NCI-H510A treated with DMSO at 0.1 percent for 48 hours (cell line): ENCODE results near the gene RPL14.

Experiments
- DNase-seq: peaks from one replicate; lab custom pipeline; 2025; lab: John Stamatoyannopoulos, UW

Gene RPL14

GRCh38 chr3:40463579-40463978 is 6.4 kb downstream of the RPL14 start:
- DNase-seq: no peak

DNA sequence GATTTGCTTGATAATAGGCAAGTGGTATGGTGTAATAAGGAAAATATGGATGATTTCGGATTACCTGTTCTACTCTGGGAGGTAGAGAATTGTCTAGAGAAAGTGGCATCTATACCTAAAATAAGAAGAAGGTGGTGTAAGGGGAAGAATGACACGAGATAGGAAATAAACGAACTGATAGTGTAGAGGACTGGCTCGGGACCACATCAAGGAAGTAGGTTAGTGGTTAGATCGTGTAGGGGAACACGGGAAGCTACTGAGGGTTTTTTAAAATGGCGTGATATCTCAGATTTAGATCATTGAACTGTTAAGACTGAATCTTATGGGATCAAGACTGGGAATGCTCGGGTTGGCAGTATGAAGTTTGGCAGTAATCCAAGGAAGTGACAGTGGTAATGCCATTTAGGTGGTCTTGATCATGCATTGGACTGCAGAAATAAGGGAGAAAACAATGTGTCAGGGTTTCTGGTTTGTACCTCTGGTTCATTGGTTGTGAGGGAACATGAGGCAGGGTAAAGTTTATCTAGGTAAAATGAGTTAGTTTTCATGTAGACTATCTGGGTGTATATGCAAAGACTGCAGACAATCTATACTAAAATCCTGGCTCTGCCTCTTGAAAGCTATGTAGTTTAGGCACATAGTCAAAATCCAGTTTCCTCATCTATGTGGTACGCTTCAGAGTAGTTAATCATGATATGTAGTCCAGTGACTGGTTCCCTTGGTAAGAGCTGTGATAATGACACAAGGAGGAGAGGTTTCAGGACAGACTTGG is 7.4 kb downstream of the RPL14 start:
- DNase-seq: no peak

GRCh38 chr3:40465111-40465407 is 7.9 kb downstream of the RPL14 start:
- no peak for DNase-seq

GRCh38 chr3:40465456-40465855 is 8.3 kb downstream of the RPL14 start:
- DNase-seq: no peak

GRCh38 chr3:40468018-40468417 is 10.9 kb downstream of the RPL14 start:
- no peak for DNase-seq

GRCh38 chr3:40470701-40471100 is 13.6 kb downstream of the RPL14 start:
- no peak for DNase-seq

DNA sequence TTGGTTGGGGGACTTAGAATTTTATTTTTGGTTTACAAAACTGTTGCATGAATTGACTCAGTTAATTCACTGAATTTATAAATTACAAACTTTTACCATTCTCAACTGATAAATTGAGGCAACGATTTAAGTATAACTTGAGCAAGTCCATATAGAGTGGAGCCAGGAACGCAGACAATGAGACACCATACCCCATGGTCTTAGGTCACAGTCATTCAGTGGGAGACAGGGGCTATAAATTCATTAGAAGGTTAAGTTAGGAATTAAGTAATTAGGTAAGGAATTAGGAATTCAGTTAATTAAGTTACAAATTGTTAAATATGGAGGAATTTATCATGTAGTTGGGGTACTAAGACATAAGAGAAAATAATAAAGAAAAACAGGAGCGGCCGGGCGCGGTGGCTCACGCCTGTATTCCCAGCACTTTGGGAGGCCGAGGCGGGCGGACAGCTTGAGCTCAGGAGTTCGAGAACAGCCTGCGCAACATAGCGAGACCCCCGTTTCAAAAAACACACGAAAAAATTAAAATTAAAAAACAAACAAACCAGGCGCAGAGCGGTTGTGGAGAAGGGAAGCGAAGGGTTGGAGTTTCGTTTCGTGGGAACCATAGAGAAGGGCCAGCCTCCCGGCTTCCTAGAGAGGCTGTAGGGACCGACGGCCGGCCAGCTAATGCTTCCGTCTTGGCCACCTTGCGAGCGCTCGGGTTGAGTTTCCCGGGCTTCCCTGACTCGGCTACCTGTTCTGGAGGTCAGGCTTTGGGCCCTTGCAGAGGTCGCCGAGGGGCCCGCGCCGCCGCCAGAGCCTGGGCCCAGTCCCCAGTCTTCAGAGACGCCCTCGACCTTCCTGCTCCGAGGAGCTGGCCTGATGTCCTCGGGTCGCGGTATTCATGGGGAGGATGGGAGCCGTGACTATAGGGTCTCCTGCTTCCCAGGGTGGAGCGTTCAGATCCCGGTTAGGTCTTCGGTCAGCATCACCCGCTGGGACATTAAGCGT is 19.6 kb downstream of the RPL14 start, which contains the start of gene ZNF619:
Gene ZNF619 (plus strand): TSS at position 645 of the 993 bp plus-strand sequence. CDS start 858 bp downstream, outside the sequence.
- DNase-seq: peak; percentile 23

DNA sequence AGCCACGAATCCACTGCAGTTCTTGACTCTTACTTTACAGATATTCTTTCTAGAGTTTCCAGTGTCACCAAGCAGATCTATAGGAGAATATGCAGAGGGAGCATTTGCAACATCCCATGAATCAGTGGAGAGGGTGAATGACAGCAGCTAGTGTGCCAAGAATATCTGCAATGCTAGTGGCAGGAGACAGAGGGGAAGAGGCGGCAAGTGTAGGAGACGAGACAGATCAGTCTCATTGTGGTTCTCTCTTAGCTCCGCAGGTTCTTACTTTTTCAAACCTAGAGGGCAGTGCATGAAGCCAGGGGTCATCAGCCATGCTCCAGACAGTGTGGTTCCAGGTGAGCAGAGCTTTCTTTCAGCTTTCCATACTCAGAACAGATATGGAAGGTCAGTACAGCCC is 20.5 kb downstream of the RPL14 start:
- no peak for DNase-seq

DNA sequence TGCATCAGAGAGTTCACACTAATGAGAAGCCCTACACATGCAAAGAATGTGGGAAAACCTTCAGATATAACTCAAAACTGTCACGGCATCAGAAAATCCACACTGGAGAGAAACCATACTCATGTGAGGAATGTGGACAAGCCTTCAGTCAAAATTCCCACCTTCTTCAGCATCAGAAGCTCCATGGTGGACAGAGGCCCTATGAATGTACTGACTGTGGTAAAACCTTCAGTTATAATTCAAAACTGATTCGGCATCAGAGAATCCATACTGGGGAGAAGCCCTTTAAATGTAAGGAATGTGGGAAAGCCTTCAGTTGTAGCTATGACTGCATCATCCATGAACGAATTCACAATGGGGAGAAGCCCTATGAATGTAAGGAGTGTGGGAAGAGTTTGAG is 30.0 kb downstream of the RPL14 start:
- DNase-seq: no peak

DNA sequence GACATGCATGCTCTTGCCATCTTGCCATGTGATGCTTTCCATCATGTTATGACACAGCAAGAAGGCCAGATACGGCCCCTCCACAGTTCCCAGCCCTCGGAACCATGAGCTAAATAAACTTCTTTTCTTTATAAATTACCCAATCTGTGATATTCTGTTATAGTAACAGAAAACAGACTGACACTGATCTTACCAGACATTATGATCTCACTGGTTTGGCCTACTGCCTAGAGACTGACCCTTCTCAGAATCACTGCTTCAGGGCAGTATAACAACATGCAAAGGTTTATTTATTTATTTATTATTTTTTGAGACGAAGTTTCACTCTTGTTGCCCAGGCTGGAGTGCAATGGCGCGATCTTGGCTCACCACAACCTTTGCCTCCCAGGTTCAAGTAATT is 33.8 kb downstream of the RPL14 start:
- DNase-seq: no peak

DNA sequence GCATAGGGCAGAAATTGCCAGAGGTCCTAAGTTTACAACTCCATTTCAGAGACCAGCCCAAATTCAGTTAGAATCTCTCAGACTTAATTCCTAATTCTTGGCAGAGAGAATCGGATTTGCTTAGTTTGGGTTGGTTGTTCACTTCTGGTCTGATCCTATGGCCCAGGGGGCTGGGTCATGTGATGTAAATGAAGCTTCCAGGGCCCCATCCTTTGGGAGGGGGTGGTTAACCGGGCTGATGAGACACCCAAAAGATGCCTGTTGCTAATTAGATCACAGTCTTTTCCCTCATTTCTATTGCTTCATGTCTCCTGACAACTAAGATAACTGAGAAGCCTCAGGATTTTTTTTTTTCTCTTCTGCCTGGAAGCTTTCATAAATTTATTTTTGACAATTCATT is 37.6 kb downstream of the RPL14 start:
- no peak for DNase-seq

DNA sequence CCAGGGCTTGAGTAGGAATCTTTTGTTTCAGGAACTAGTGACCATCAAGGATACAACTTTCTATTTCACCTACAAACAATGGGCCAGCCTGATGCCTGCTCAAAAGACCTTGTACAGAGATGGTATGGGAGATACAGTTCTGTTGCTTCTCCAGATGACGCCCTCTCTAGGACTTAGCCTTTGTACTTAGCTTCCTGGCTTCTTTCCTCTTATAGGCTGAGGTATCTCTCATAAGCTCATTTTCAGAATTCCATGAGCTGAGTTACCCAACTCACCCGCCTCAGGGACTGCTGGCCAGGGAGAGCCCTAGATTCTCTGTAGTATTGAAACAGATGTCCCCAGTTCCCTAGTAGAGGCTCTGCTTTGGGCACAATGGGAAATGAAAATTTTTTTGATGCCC is 40.1 kb downstream of the RPL14 start:
- DNase-seq: no peak

DNA sequence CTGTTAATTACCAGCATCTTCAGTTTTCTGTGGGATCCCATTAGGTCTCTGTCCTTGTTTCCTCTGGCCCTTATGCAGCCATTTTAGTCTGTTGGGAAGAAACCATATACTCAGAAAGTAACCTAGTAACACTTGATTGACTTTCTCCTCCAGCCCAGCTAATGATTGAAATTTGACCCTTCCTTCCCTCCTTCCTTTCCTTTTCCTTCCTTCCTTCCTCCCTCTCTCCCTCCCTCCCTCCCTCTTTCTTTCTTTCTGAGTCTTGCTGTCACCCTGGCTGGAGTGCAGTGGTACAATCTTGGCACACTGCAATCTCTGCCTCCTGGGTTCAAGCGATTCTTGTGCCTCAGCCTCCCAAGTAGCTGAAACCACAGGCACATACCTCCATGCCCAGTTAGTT is 42.8 kb downstream of the RPL14 start:
- no peak for DNase-seq

GRCh38 chr3:40502034-40502433 is 44.9 kb downstream of the RPL14 start:
- DNase-seq: no peak

- no peak for DNase-seq
These were observed 47.7 kb downstream of the RPL14 start for GRCh38 chr3:40504636-40505430.

DNA sequence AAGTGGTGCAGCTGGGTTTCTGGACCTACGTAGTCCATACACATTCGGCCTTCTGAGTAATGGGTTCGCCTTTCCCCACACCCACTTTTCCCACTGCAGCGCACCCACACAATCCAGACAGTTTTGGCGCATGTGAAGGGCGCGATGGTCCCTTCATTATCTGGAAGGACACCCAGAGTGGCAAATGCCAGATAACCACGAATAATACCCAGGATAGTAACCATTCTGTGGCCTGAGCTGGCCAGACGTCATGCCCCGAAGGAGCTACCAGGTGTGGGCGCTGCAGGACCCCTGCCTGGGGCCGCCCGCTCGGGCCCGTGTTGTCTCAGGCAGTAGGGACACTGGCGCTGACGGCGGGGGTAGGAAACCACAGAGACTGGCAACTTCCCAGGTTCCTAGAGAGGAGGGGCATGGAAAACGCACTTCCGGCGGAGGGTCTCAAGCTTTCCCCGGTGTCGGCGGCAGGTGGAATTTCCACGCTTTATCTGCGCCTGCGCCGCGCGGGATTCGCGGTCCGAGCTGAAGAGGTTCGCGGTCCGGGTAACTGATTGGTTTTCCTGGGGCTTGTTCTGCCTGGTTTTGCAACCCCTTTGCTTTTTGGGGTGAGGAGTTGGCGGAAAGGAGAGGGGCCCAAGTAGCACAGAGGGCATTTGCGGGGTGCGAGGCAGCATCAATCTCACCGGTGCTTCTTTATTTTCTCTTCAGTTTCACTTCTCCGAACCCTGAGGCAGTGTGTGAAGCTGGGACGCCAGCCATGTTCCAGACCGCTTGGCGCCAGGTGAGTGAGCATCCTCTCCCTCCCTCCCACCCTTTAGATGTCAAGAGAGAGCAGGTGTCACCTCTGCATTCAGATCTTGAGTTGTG is 48.7 kb downstream of the RPL14 start, which contains the start of gene ZNF620:
Gene ZNF620 (plus strand): TSS at position 441 of the 864 bp plus-strand sequence. CDS start 314 bp downstream, at position 755.
- peak; percentile 77 for DNase-seq

DNA sequence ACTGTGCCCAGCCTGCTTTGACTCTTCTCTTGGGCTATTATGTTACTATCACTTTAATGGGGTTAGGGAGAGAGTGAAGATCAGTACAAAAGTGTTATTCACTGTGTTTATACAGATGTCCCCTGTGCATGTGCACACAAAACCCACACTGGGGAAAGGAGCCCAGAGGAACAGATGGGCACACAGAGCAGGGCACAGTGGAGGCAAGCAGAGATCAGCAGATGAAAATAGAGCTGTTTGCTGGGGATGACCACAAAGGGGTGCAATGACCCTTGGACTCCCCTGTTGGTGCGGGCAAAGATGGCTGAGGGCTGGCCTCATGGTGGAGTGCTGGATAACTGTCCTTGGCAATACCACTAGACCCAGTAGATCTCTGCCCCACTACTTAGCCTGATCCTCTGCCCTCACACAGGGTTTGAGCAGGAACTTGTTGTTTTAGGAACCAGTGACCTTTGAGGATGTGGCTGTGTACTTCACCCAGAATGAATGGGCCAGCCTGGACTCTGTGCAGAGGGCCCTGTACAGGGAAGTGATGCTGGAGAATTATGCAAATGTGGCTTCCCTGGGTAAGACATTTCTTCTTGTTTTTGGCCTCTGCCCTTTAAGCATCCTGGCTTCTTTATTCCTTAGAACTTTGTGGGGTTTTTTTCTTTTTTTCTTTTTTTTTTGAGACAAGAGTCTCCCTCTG is 54.0 kb downstream of the RPL14 start:
- no peak for DNase-seq

GRCh38 chr3:40516201-40516600 is 59.1 kb downstream of the RPL14 start:
- no peak for DNase-seq

DNA sequence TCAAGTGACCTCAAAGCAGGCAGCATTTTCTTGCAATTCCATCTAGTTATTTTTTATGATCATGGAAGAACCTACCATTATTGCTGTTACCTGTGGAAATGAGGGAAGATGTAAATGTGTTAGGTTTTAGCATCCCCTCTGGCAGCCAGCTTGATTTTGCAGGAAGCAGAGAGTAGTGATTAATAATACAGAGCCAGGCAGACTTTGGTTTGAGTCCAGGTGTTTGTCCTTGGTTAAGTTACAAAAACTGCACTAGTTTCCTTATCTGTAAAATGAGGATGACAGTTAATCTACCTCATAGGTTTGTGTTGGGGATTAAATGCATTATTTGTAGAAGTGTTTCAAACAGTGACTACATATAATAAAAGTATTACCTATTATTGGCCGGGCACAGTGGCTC is 60.9 kb downstream of the RPL14 start:
- no peak for DNase-seq
